Measurements from ENCODE around the gene SLC11A2. TPM values are rescaled to one million over a fixed set of nuclear protein-coding genes. Genes with fewer than 3 reads are reported as not detected.
A peak's percentile ranks its signal among the peaks of the same experiment; 100 is the strongest.

SLC11A2 gene
- total and polyA plus RNA-seq, 2 of the 4 experiments (the other 2 are of a cell fraction) = 28.0 to 45.3 TPM

GRCh38 chr12:51059086-51059485 is 32.9 kb upstream of the SLC11A2 start:
- Histone ChIP-seq H3K27me3 (ENCODE audit: control insufficient read depth, insufficient read depth, low read length) (no peaks in the 10 kb centered on the region), H3K9ac (ENCODE audit: low read depth, low read length) (no peak overlapping the region), H2BK20ac (ENCODE audit: low read depth, low read length) (no peak overlapping the region), H3K4me2 (ENCODE audit: low read depth, low read length) (no peak overlapping the region), H2BK120ac (ENCODE audit: low read depth, low read length) (no peak overlapping the region), H4K5ac (ENCODE audit: low read depth, low read length) (no peak overlapping the region), H3K4ac (ENCODE audit: low read depth, low read length) (no peak overlapping the region), H3K9me3 (ENCODE audit: control insufficient read depth, insufficient read depth, low read length) (no peaks in the 10 kb centered on the region), H3K4me3 (ENCODE audit: insufficient read depth, low read depth, low read length) (no peak overlapping the region), H3K79me1 (ENCODE audit: low read depth in 1 of 2, low read length in 2 of 2) (peaks cover 5 to 13% of the 10 kb centered on the region in 2 experiments; a peak in 2 of 4 replicates), H3K18ac (ENCODE audit: low read depth, low read length) (no peak overlapping the region), H2BK15ac (ENCODE audit: low read depth, low read length) (no peak overlapping the region), H3K23ac (ENCODE audit: low read depth, low read length) (no peak overlapping the region), H3K14ac (replicated peaks; ENCODE audit: low read depth, low read length) (no peak overlapping the region), H3K36me3 (ENCODE audit: control insufficient read depth, insufficient read depth, low read length) (peaks cover 50% of the 10 kb centered on the region), H2AFZ (replicated peaks; ENCODE audit: low read length, poor library complexity) (no peak overlapping the region), H3K4me1 (ENCODE audit: control insufficient read depth, insufficient read depth, low read length) (no peaks in the 10 kb centered on the region; the same call in 1 of the 2 replicates), H4K91ac (ENCODE audit: insufficient read depth, low read depth, low read length) (no peak overlapping the region), H3K56ac (ENCODE audit: extremely low read depth, insufficient read depth, low read length) (no peak overlapping the region), H2AK5ac (ENCODE audit: low read depth, low read length) (no peak overlapping the region), H4K8ac (ENCODE audit: low read depth in 2 of 2, low read length in 2 of 2) (no peak overlapping the region), H2BK5ac (ENCODE audit: low read depth, low read length, poor library complexity, severe bottlenecking) (no peak overlapping the region), H4K20me1 (ENCODE audit: insufficient read depth, low read length) (0 out of 2 replicates have a peak, but pooled peaks cover 4% of the 10 kb centered on the region), H2AK9ac (replicated peaks; ENCODE audit: low read depth, low read length, poor library complexity) (no peak overlapping the region), H3K9me1 (ENCODE audit: insufficient read depth, low read length) (peaks cover 5% of the 10 kb centered on the region), H3K27ac (ENCODE audit: insufficient read depth, low read length) (no peak overlapping the region)
- in situ Hi-C loops (cut with MboI; ENCODE audit: low sequenced_read_pairs) = no loop called here
- no CpG with 5 or more reads among the region's 7 CpGs for WGBS, 2 experiments (ENCODE audit: extremely low coverage in 2 of 2, insufficient read length in 1 of 2)
- POLR2A ChIA-PET (ENCODE audit: unreplicated experiment) = no interaction called here
- DNase-seq (no peak), ATAC-seq (ENCODE audit: low read depth) (peak; percentile 14; the same call in 1 of the 2 replicates)
- BruUV-seq (replicated peaks) = no TSS peak
- intact Hi-C loops (cut with micrococcal nuclease) = no loop called here
- CTCF ChIA-PET = no interaction called here
- TF ChIP-seq RFX5 (IDR thresholded peaks at IDR 0.05; ENCODE audit: low read depth, low read length) = no peak
- no peak for TF ChIP-seq SMC3 (IDR thresholded peaks at IDR 0.05; ENCODE audit: low read depth, low read length)
- TF ChIP-seq USF2 (IDR thresholded peaks at IDR 0.05; ENCODE audit: low read depth, low read length) = no peak
- TF ChIP-seq MXI1 (IDR thresholded peaks at IDR 0.05; ENCODE audit: borderline replicate concordance, low read depth, low read length) = no peak
- no peak for TF ChIP-seq ELK1 (IDR thresholded peaks at IDR 0.05; ENCODE audit: borderline replicate concordance, low read depth, low read length)
- no peak for TF ChIP-seq NFE2L2 (IDR thresholded peaks at IDR 0.05; ENCODE audit: low read depth, low read length)
- no peak for TF ChIP-seq MAFK (IDR thresholded peaks at IDR 0.05; ENCODE audit: low read depth, low read length)
- no peak for TF ChIP-seq POLR2A (IDR thresholded peaks at IDR 0.05; ENCODE audit: low read depth, low read length)
- no peak for TF ChIP-seq RAD21 (IDR thresholded peaks at IDR 0.05; ENCODE audit: low read length)
- TF ChIP-seq CEBPB (IDR thresholded peaks at IDR 0.05; ENCODE audit: low read depth, low read length) = no peak
- dilution Hi-C loops (cut with HindIII; ENCODE audit: low sequenced_read_pairs, unreplicated experiment) = no loop called here
